GM10248 (cell line): ENCODE results near the gene PDLIM1.
A peak's percentile ranks its signal among the peaks of the same experiment; 100 is the strongest.

Source experiments
- CTCF ChIA-PET: fragments of 300-600 bp; sonication (Branson Sonifier 250); formaldehyde crosslinking; extraction: SDS; loops from one replicate; lab custom pipeline; 2021; ENCODE audit warnings: antibody characterized with exemption; lab: Yijun Ruan, JAX
- POLR2A ChIA-PET: fragments of 350-650 bp; sonication (Branson Sonifier 250); formaldehyde crosslinking; extraction: SDS; loops from one replicate; lab custom pipeline; 2020; ENCODE audit warnings: antibody characterized with exemption; lab: Yijun Ruan, JAX
- DNase-seq: peaks from one replicate; pipeline ENCODE4 v3.0.0; 2012; ENCODE audit errors: extremely low spot score
- TF ChIP-seq, protein P1 (sequence below): IDR thresholded peaks from 2 replicates; pipeline ENCODE4 v1.5.1; 2012; ENCODE audit warnings: mild to moderate bottlenecking, low read depth; ENCODE audit errors: extremely low read depth, missing control alignments, control extremely low read depth

PDLIM1 gene

DNA sequence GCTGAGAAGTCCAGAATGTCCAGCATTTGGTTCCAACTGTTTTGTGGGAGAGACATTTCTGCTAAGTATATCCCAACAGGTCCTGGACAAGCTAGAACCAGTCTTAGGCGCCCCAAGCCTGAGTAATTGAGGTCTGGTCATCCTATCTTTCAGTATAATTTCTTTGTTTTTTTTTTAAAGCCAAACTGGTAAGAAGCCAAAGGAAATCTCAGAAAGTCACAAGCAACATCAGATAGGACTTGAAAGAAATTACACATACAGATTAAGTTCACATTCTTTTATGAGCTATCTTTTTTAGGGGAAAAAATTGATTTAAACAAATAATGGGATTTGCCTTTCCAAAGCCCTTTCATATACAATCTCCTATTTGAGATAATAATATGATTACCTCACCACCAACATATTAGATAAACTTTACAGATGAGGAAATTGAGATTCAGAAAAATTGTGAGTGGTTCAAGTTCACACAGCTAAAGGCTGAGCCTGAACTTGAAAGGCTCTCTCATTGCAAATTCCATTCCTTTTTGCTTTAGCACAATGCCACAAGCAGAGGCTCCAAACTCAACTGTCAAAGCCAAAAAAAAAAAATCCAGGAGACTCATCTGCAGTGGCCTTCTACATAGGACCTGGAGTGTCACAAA lies 15.0 kb downstream of the PDLIM1 start:
- no peak for DNase-seq
- POLR2A ChIA-PET = no interaction called here
- CTCF ChIA-PET = interaction anchor here (1.3 to 11.9 kb wide), 2 partner anchors 31 to 87 kb away, joined by 3 to 79 read pairs; no protein-coding TSS in a partner anchor
- TF ChIP-seq, protein P1, sequence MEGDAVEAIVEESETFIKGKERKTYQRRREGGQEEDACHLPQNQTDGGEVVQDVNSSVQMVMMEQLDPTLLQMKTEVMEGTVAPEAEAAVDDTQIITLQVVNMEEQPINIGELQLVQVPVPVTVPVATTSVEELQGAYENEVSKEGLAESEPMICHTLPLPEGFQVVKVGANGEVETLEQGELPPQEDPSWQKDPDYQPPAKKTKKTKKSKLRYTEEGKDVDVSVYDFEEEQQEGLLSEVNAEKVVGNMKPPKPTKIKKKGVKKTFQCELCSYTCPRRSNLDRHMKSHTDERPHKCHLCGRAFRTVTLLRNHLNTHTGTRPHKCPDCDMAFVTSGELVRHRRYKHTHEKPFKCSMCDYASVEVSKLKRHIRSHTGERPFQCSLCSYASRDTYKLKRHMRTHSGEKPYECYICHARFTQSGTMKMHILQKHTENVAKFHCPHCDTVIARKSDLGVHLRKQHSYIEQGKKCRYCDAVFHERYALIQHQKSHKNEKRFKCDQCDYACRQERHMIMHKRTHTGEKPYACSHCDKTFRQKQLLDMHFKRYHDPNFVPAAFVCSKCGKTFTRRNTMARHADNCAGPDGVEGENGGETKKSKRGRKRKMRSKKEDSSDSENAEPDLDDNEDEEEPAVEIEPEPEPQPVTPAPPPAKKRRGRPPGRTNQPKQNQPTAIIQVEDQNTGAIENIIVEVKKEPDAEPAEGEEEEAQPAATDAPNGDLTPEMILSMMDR = no peak

DNA sequence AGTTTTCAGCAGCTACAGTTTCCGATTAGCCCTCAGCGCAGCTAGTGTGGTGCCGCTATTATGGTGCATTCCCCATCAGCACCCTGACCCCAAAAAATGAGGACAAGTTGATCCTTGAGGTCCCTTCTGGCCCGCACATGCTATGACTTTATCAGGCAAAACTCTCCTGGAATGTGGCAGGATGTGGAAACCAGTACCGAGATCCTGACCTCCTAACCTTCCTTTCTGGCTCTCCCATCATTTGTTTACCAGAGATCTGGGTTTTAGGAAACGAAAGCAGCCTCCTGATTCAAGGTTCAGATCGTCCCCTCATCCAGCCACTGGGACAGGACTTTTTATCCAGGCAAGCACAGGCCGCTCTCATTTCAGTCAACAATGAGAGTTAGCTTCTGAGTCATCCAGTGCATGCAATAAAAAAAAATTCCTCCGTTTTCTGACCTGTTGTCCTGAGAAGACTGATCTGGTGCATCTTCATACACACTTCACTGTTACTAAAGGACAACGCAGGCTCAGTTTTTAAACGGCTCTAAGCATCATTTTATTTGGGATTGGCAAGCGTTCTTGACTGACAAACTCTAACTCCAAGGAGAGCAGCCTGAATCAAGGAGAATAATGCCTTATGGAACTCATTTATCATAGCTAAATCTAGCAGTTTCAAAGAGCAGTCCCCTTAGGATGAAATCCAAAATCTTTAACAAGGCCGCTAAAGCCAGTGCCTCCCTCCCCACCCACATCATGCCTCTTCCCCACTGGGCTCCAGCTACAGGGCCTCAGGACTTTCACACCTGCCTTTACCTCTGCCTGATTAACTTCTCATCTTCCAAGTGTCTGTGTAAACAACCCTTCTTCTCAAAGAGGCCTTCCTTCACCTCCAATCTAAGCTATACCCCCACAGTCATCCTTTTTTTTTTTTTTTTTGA lies 17.1 kb downstream of the PDLIM1 start:
- DNase-seq = no peak
- TF ChIP-seq, protein P1 = no peak
- POLR2A ChIA-PET = interaction anchor here (0.5 to 0.7 kb wide), 2 partner anchors 41 to 510 kb away, joined by 3 read pairs; no protein-coding TSS in a partner anchor
- CTCF ChIA-PET = interaction anchor here (1.0 to 11.9 kb wide), 7 partner anchors 9 to 100 kb away, joined by 3 to 79 read pairs (median 6); no protein-coding TSS in a partner anchor

DNA sequence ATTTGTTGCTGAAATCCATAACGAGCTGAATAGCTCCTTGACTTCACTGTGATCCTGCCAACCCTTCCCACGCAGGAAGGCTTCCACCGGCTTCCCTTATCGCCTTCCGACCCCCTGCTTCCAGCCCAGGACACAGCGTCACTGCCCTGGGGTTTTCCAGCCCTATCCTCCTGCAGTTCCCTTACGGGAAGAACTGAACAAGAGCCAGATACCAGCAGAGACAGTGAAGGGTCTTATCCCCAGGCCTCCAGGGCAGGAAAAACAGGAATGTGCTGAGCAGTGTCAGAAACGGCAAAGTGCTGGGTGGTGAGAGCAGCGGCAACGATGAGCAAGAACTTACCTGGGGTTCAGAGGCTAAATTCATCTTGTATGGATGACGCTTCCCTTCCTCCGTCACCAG lies 22.4 kb downstream of the PDLIM1 start:
- DNase-seq = no peak
- TF ChIP-seq, protein P1 = no peak
- ChIA-PET POLR2A (interaction anchor here (0.6 to 0.8 kb wide), 2 partner anchors 23 to 32 kb away, joined by 3 read pairs; no protein-coding TSS in a partner anchor), CTCF (interaction anchor here (0.9 to 1.4 kb wide), 3 partner anchors 8 to 30 kb away, joined by 3 read pairs; no protein-coding TSS in a partner anchor)

- no peak for DNase-seq
- TF ChIP-seq, protein P1 = no peak
- CTCF ChIA-PET = interaction anchor here (0.9 to 1.2 kb wide), 2 partner anchors 21 to 22 kb away, joined by 3 read pairs; no protein-coding TSS in a partner anchor
- POLR2A ChIA-PET = no interaction called here
Measured at GRCh38 chr10:95267251-95267650, 23.6 kb downstream of the PDLIM1 start.

- ChIA-PET CTCF (interaction anchor here (0.9 to 1.2 kb wide), 2 partner anchors 20 to 22 kb away, joined by 3 read pairs; no protein-coding TSS in a partner anchor), POLR2A (no interaction called here)
- DNase-seq = peak; percentile 78
- TF ChIP-seq, protein P1 = no peak
Measured at GRCh38 chr10:95266674-95267095, 24.1 kb downstream of the PDLIM1 start.

GRCh38 chr10:95265572-95265971 lies 25.2 kb downstream of the PDLIM1 start:
- no peak for DNase-seq
- ChIA-PET CTCF (interaction anchor here (1.2 to 3.6 kb wide), 2 partner anchors 19 to 97 kb away, joined by 3 to 24 read pairs; no protein-coding TSS in a partner anchor), POLR2A (no interaction called here)
- TF ChIP-seq, protein P1 = no peak
